HL-60 (cell line): Measurements from ENCODE around the gene FGGY.

Experiments used
- GABPA ChIP-seq: IDR thresholded peaks from 2 replicates; pipeline ENCODE4 v1.6.1; 2012; ENCODE audit warnings: low read depth
- POLR2AphosphoS5 ChIP-seq: IDR thresholded peaks from 2 replicates; pipeline ENCODE4 v1.6.1; 2012; ENCODE audit warnings: low read depth
- TF ChIP-seq, protein P1 (sequence below): IDR thresholded peaks from one replicate; pipeline ENCODE4 v1.5.1; 2011; ENCODE audit warnings: low read length, control low read depth, inconsistent platforms; ENCODE audit not compliant: insufficient read depth

DNA sequence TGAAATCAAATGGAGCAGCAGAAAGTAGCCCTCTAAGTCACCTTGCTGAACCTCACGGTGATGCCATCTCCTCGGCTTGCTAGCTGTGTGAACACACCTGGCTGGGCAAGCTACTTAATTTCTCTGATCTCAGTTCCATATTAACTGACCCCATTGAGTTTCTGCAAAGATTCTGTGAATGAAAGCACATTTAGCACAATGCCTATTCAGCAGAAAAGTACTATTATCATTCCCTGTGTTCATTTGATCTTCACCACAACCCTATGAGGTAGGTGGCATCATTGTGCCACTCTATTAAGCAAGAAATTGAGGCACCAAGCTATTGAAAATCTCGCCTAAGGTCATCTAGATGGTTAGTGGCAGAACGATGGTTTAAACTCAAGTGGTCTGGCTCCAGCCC, 387.8 kb downstream of the FGGY start:
- no peak for TF ChIP-seq GABPA
- TF ChIP-seq, protein P1, sequence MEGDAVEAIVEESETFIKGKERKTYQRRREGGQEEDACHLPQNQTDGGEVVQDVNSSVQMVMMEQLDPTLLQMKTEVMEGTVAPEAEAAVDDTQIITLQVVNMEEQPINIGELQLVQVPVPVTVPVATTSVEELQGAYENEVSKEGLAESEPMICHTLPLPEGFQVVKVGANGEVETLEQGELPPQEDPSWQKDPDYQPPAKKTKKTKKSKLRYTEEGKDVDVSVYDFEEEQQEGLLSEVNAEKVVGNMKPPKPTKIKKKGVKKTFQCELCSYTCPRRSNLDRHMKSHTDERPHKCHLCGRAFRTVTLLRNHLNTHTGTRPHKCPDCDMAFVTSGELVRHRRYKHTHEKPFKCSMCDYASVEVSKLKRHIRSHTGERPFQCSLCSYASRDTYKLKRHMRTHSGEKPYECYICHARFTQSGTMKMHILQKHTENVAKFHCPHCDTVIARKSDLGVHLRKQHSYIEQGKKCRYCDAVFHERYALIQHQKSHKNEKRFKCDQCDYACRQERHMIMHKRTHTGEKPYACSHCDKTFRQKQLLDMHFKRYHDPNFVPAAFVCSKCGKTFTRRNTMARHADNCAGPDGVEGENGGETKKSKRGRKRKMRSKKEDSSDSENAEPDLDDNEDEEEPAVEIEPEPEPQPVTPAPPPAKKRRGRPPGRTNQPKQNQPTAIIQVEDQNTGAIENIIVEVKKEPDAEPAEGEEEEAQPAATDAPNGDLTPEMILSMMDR: no peak
- TF ChIP-seq POLR2AphosphoS5: no peak
